Effector memory CD4-positive, alpha-beta T cell (primary cell): Measurements from ENCODE around the gene ILDR1.
"Not testable (repeated sequence)": the region's sequence is repeated elsewhere in the genome, so short reads cannot be mapped to it uniquely, and the experiment has no call there.

ENCODE experiments used
- DNase-seq, 3 donors: peaks; one replicate each; pipeline ENCODE4 v3.0.0-alpha.2; 2020
- H3K27ac ChIP-seq: 2 replicates; pipeline ENCODE4 v1.7.0; 2013; ENCODE audit warnings: mild to moderate bottlenecking, low read length, moderate library complexity; ENCODE audit not compliant: insufficient read depth, poor library complexity, severe bottlenecking
- H3K27me3 ChIP-seq: replicated peaks from 2 replicates; pipeline ENCODE4 v1.7.0; 2013; ENCODE audit warnings: mild to moderate bottlenecking, low read length; ENCODE audit not compliant: insufficient read depth, control insufficient read depth, poor library complexity, severe bottlenecking
- H3K36me3 ChIP-seq: 2 replicates; pipeline ENCODE4 v1.7.0; 2013; ENCODE audit warnings: mild to moderate bottlenecking, low read length, moderate library complexity; ENCODE audit not compliant: control insufficient read depth, insufficient read depth
- H3K4me1 ChIP-seq: 2 replicates; pipeline ENCODE4 v1.7.0; 2013; ENCODE audit warnings: low read length, mild to moderate bottlenecking; ENCODE audit not compliant: control insufficient read depth, insufficient read depth, poor library complexity, severe bottlenecking
- H3K4me3 ChIP-seq: 2 replicates; pipeline ENCODE4 v1.7.0; 2013; ENCODE audit warnings: low read length, low read depth, mild to moderate bottlenecking; ENCODE audit not compliant: insufficient read depth, poor library complexity, severe bottlenecking
- H3K9me3 ChIP-seq: 2 replicates; pipeline ENCODE4 v1.7.0; 2013; ENCODE audit warnings: mild to moderate bottlenecking, low read length, moderate library complexity; ENCODE audit not compliant: control insufficient read depth

ILDR1 gene

DNA sequence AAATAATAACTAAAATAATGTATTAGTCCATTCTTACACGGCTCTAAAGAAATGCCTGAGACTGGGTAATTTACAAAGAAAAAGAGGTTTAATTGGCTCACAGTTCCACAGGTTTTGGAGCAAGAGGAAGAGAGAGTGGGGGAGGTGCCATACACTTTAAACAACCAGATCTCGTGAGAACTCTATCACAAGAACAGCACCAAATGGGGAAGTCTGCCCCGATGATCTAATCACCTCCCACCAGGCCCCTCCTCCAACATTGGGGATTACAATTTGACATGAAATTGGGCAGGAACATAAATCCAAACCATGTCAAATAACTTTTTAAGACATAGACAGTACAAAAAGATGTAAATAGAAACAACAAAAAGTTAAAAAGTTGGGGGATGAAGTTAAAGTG, 63.2 kb downstream of the ILDR1 start:
- Histone ChIP-seq H3K27ac (no peak overlapping the region), H3K4me3 (no peak overlapping the region), H3K36me3 (no peaks in the 10 kb centered on the region), H3K9me3 (no peaks in the 10 kb centered on the region), H3K27me3 (no peaks in the 10 kb centered on the region), H3K4me1 (no peaks in the 10 kb centered on the region)
- DNase-seq, result no peak

DNA sequence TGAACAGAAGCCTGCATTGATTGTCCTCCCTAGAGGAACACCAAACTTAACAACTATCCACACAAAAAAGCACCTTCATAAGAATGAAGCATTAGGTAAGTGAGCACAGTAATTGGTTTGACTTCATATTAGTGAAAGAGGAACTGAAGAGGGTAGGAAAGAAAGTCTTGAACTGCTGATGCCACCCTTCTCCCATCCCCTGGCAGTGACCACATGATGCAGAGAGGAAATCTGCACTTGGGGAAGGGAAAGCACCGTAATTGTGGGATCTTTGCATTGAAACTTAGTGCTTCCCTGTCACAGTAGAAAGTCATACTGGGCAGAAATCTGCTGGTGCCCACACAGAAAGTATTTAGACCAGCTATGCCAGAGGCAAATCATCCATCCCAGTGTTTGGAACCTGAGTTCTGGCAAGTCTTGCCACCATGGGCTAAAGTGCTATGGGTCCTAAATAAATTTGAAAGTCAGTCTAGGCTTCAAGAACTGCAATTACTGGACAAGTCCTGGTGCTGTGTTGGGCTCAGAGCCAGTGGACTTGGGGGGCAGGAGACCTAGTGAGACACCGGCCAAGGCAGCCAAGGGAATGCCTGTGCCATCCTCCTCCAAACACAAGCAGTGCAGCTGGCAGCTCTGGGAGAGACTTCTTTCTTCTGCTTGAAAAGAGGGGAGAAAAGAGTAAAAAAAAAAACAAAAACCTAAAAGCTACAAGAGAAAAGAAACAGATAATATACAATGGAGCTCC, 64.2 kb downstream of the ILDR1 start:
- H3K4me3 ChIP-seq, result no peak overlapping the region
- H3K36me3 ChIP-seq, result no peaks in the 10 kb centered on the region
- no peak for DNase-seq
- no peak overlapping the region for H3K27ac ChIP-seq
- H3K9me3 ChIP-seq, result peaks cover under 1% of the 10 kb centered on the region
- no peaks in the 10 kb centered on the region for H3K27me3 ChIP-seq
- H3K4me1 ChIP-seq, result no peaks in the 10 kb centered on the region

GRCh38 chr3:121956363-121956762, 65.7 kb downstream of the ILDR1 start:
- Histone ChIP-seq H3K9me3 (peaks cover 4% of the 10 kb centered on the region), H3K27ac (no peak overlapping the region), H3K4me3 (no peak overlapping the region), H3K36me3 (no peaks in the 10 kb centered on the region), H3K4me1 (no peaks in the 10 kb centered on the region), H3K27me3 (no peaks in the 10 kb centered on the region)
- DNase-seq, result no peak

DNA sequence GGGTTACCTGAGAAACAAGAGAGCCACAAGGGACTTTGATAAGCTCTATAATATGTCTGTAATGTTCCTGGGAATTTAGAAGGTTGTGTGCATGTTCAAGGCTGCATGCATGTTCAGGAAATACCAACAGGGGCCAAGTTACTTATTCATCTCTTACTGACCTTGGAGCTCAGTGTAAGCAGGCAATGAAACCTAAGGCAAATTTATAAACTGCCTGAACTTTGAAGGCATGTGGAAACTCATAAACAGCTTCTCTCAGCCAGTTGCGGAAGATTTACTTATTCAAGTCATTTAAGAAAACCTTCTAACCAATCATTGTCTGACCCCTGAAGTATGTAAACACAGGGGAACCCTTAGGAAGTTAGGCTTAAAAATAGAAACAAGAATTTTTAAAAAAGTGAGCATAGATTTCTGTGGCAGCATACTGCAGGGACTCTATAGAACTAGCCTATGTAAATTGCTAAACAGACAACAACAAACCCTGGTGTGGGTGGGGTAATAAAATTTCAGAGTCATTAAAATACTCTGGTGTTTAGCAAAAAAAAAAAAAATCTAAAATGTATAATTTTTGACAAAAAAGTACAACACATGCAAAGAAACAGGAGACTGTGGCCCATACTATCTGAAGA, 70.6 kb downstream of the ILDR1 start:
- Histone ChIP-seq H3K4me3 (no peak overlapping the region), H3K27me3 (no peaks in the 10 kb centered on the region), H3K27ac (no peak overlapping the region), H3K36me3 (no peaks in the 10 kb centered on the region), H3K4me1 (no peaks in the 10 kb centered on the region), H3K9me3 (peaks cover 4% of the 10 kb centered on the region)
- no peak for DNase-seq

DNA sequence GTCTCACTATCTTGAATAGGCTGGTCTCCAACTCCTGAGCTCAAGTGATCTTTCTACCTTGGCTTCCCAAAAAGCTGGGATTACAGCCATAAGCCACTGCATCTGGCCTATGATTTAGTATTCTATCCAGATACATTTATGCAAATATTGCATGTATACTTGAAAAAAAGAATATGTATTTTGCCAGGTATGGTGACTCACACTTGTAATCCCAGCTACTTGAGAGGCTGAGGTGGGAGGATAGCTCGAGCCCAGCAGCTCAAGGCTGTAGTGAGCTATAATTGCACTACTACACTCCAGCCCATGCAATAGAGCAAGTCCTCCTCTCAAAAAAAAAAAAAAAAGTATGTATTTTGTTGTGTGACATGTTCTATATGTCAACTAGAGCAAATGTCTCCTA, 73.4 kb downstream of the ILDR1 start:
- no peak overlapping the region for H3K27ac ChIP-seq
- no peaks in the 10 kb centered on the region for H3K27me3 ChIP-seq
- no peak for DNase-seq
- H3K4me3 ChIP-seq, result no peak overlapping the region
- H3K36me3 ChIP-seq, result no peaks in the 10 kb centered on the region
- H3K4me1 ChIP-seq, result no peaks in the 10 kb centered on the region
- peaks cover 4% of the 10 kb centered on the region for H3K9me3 ChIP-seq

DNA sequence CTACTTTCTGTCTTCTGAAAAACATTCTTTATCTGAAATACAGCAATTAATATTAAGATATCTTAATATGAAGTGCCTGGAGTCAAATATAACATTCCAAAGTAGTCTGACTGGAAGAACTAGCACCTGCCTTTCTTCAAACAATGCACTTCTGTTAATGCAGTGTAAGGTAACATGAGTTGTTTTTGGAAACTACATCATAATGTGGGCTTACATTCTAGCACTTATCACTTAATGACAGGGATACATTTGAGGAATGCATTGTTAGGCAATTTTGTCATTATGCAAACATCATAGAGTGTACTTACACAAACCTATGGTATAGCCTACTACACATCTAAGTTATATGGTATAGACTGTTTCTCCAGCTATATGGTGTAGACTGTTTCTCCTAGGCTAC, 78.6 kb downstream of the ILDR1 start:
- Histone ChIP-seq H3K4me1 (no peaks in the 10 kb centered on the region), H3K4me3 (no peak overlapping the region), H3K27me3 (no peaks in the 10 kb centered on the region), H3K9me3 (no peaks in the 10 kb centered on the region), H3K36me3 (no peaks in the 10 kb centered on the region), H3K27ac (no peak overlapping the region)
- no peak for DNase-seq

DNA sequence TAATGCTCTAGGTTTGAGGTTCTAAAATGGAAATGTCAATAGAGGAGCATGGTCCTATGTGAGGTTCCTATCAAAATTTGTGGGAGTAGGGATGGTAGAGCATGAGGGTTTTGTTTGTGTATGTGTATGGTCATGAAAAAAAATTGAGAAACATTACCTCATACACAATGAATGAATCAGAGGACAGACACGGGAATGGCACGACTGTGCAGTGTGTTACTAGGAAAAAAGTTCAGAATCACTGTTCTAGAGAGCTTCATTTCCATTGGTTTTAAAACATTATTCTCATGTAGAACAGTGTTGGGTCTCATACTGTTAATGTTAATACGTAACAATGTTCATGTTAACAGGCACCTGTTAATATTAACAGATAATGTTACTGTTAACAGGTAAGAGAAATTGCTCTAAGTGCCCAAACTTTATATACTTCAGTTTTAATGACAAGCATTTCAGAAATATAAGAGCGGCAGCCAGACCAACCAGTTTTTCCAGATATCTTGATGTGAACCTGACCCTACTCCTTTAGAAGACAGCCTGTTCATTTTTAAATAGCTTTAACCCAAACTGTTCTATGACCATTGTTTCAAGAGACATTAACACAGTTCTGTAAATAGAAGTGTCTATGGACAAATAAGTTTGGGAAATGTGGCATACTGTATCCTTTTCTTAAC, 79.8 kb downstream of the ILDR1 start:
- no peaks in the 10 kb centered on the region for H3K4me1 ChIP-seq
- H3K36me3 ChIP-seq, result no peaks in the 10 kb centered on the region
- no peak overlapping the region for H3K4me3 ChIP-seq
- no peak overlapping the region for H3K27ac ChIP-seq
- no peaks in the 10 kb centered on the region for H3K9me3 ChIP-seq
- DNase-seq, result no peak
- no peaks in the 10 kb centered on the region for H3K27me3 ChIP-seq

- no peak overlapping the region for H3K27ac ChIP-seq
- H3K4me1 ChIP-seq, result no peaks in the 10 kb centered on the region
- no peak for DNase-seq
- no peaks in the 10 kb centered on the region for H3K36me3 ChIP-seq
- H3K9me3 ChIP-seq, result no peaks in the 10 kb centered on the region
- H3K27me3 ChIP-seq, result no peaks in the 10 kb centered on the region
- H3K4me3 ChIP-seq, result no peak overlapping the region
These were observed 80.5 kb downstream of the ILDR1 start for GRCh38 chr3:121941592-121941991.

DNA sequence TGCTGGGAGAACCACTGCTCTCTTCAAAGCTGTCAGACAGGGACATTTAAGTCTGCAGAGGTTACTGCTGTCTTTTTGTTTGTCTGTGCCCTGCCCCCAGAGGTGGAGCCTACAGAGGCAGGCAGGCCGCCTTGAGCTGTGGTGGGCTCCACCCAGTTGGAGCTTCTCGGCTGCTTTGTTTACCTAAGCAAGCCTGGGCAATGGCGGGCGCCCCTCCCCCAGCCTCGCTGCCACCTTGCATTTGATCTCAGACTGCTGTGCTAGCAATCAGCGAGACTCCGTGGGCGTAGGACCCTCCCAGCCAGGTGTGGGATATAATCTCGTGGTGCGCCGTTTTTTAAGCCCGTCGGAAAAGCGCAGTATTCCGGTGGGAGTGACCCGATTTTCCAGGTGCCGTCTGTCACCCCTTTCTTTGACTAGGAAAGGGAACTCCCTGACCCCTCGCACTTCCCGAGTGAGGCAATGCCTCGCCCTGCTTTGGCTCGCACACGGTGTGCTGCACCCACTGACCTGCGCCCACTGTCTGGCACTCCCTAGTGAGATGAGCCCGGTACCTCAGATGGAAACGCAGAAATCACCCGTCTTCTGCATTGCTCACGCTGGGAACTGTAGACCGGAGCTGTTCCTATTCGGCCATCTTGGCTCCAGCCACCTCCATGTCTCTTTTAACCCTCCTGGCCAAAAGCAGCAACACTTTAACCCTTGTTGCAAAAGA, 83.7 kb downstream of the ILDR1 start:
- H3K27ac ChIP-seq, H3K9me3 ChIP-seq, H3K36me3 ChIP-seq, H3K4me1 ChIP-seq, DNase-seq, H3K4me3 ChIP-seq, H3K27me3 ChIP-seq: not testable (repeated sequence)
